Neuronal stem cell (in vitro differentiated cells): ENCODE measurements around the gene NUP188.

Experiments used
- DNase-seq: peaks from one replicate; pipeline ENCODE4 v3.0.0-alpha.2; 2013; ENCODE audit warnings: low spot score
- H2AFZ ChIP-seq: one replicate; pipeline ENCODE4 v1.6.1; 2013; ENCODE audit warnings: mild to moderate bottlenecking, low read length, inconsistent platforms
- H2AK5ac ChIP-seq: 2 replicates; pipeline ENCODE4 v1.6.1; 2013; ENCODE audit warnings: low read depth, mild to moderate bottlenecking, inconsistent platforms, low read length, moderate library complexity, mixed read lengths
- H2BK120ac ChIP-seq: 2 replicates; pipeline ENCODE4 v1.6.1; 2013; ENCODE audit warnings: low read depth, mild to moderate bottlenecking, inconsistent platforms, low read length, moderate library complexity, mixed read lengths
- H2BK12ac ChIP-seq: one replicate; pipeline ENCODE4 v1.6.1; 2013; ENCODE audit warnings: low read length, inconsistent platforms
- H2BK15ac ChIP-seq: 2 replicates; pipeline ENCODE4 v1.6.1; 2013; ENCODE audit warnings: mild to moderate bottlenecking, low read length, inconsistent platforms, mixed read lengths
- H2BK5ac ChIP-seq: one replicate; pipeline ENCODE4 v1.6.1; 2013; ENCODE audit warnings: inconsistent platforms, mild to moderate bottlenecking, low read length, moderate library complexity
- H3K14ac ChIP-seq: one replicate; pipeline ENCODE4 v1.6.1; 2013; ENCODE audit warnings: low read length, inconsistent platforms
- H3K18ac ChIP-seq: 2 replicates; pipeline ENCODE4 v1.6.1; 2013; ENCODE audit warnings: low read length, inconsistent platforms
- H3K23ac ChIP-seq: 2 replicates; pipeline ENCODE4 v1.6.1; 2013; ENCODE audit warnings: low read depth, mild to moderate bottlenecking, mixed read lengths, low read length, inconsistent platforms; ENCODE audit not compliant: poor library complexity
- H3K27ac ChIP-seq: replicated peaks from 3 replicates; pipeline ENCODE4 v1.5.1; 2013; ENCODE audit warnings: low read length, inconsistent platforms
- H3K27me3 ChIP-seq, 3 experiments: 2 replicates each; pipeline ENCODE4 v1.6.1; 2013; ENCODE audit warnings: low read length in 3 of 3, mild to moderate bottlenecking in 2 of 3, inconsistent platforms in 1 of 3, low read depth in 1 of 3, mixed read lengths in 1 of 3, moderate library complexity in 1 of 3; ENCODE audit not compliant: control insufficient read depth in 3 of 3, insufficient read depth in 3 of 3
- H3K36me3 ChIP-seq, 2 donors: replicated peaks in 1 of 2; 2 replicates each; pipeline ENCODE4 v1.6.1; 2013; ENCODE audit warnings: low read length in 2 of 2; ENCODE audit not compliant: control insufficient read depth in 2 of 2, insufficient read depth in 2 of 2
- H3K4ac ChIP-seq: 2 replicates; pipeline ENCODE4 v1.6.1; 2013; ENCODE audit warnings: inconsistent platforms, mild to moderate bottlenecking, low read length, moderate library complexity
- H3K4me1 ChIP-seq, 2 donors: 1 replicate in 1 of 2; 2 replicates in 1 of 2; pipeline ENCODE4 v1.6.1; 2013; ENCODE audit warnings: low read length in 2 of 2, low read depth in 1 of 2; ENCODE audit not compliant: control insufficient read depth in 2 of 2, insufficient read depth in 1 of 2
- H3K4me2 ChIP-seq: one replicate; pipeline ENCODE4 v1.6.1; 2013; ENCODE audit warnings: mild to moderate bottlenecking, low read length, inconsistent platforms; ENCODE audit not compliant: insufficient read depth, poor library complexity, severe bottlenecking
- H3K4me3 ChIP-seq, 2 donors: 2 replicates each; pipeline ENCODE4 v1.5.1; 2013; ENCODE audit warnings: low read length in 2 of 2, mild to moderate bottlenecking in 2 of 2, inconsistent platforms in 1 of 2, moderate library complexity in 1 of 2
- H3K79me1 ChIP-seq: one replicate; pipeline ENCODE4 v1.6.1; 2013; ENCODE audit warnings: low read depth, mild to moderate bottlenecking, inconsistent platforms, low read length, moderate library complexity
- H3K9ac ChIP-seq: one replicate; pipeline ENCODE4 v1.6.1; 2013; ENCODE audit warnings: mild to moderate bottlenecking, low read depth, low read length, inconsistent platforms; ENCODE audit not compliant: poor library complexity
- H3K9me3 ChIP-seq, 2 donors: replicated peaks in 1 of 2; 2 replicates each; pipeline versions ENCODE3 to v1.6.1; 2013; ENCODE audit warnings: low read length in 2 of 2, mild to moderate bottlenecking in 2 of 2, inconsistent platforms in 1 of 2, low read depth in 1 of 2, mixed read lengths in 1 of 2, moderate library complexity in 1 of 2; ENCODE audit not compliant: control insufficient read depth in 2 of 2, insufficient read depth in 1 of 2
- H4K8ac ChIP-seq: one replicate; pipeline ENCODE4 v1.6.1; 2013; ENCODE audit warnings: low read depth, mild to moderate bottlenecking, inconsistent platforms, low read length, moderate library complexity
- H4K91ac ChIP-seq: one replicate; pipeline ENCODE4 v1.6.1; 2013; ENCODE audit warnings: low read length, low read depth, mild to moderate bottlenecking, inconsistent platforms; ENCODE audit not compliant: poor library complexity
- WGBS, 2 donors: extraction: QIAGEN DNeasy Blood & Tissue Kit; methylation state at CpG; one replicate each; pipeline ENCODE4 v1.1.7; 2013; ENCODE audit warnings: missing lambda C conversion rate in 2 of 2, mixed read lengths in 1 of 2; ENCODE audit not compliant: insufficient read length in 2 of 2, insufficient replicate concordance in 1 of 2; ENCODE audit errors: extremely low coverage in 2 of 2; 5-methylcytosine and 5-hydroxymethylcytosine counted together

Gene NUP188

GRCh38 chr9:128969491-128969890, 22.0 kb downstream of the NUP188 start:
- Histone ChIP-seq H2AFZ (no peak overlapping the region), H3K4ac (no peak overlapping the region), H3K27me3 (no peaks in the 10 kb centered on the region), H2BK15ac (no peak overlapping the region), H3K4me3 (no peak overlapping the region), H4K91ac (no peak overlapping the region), H4K8ac (no peak overlapping the region), H3K9ac (no peak overlapping the region), H3K18ac (no peak overlapping the region), H2BK12ac (no peak overlapping the region), H3K27ac (no peak overlapping the region), H3K14ac (no peak overlapping the region), H3K4me1 (no peaks in the 10 kb centered on the region), H2BK120ac (no peak overlapping the region), H2AK5ac (no peak overlapping the region), H2BK5ac (no peak overlapping the region), H3K36me3 (peaks cover 26 to 93% of the 10 kb centered on the region in 2 donors), H3K23ac (no peak overlapping the region), H3K9me3 (no peaks in the 10 kb centered on the region), H3K4me2 (no peak overlapping the region), H3K79me1 (no peaks in the 10 kb centered on the region)
- DNase-seq: no peak
- no CpG with 5 or more reads among the region's 5 CpGs for WGBS, 2 donors

GRCh38 chr9:128972956-128973355, 25.5 kb downstream of the NUP188 start:
- Histone ChIP-seq H3K9me3 (no peaks in the 10 kb centered on the region), H2BK120ac (no peak overlapping the region), H3K4me1 (no peaks in the 10 kb centered on the region), H3K27me3 (no peaks in the 10 kb centered on the region), H2AFZ (no peak overlapping the region), H3K27ac (no peak overlapping the region), H3K4me3 (no peak overlapping the region), H3K18ac (no peak overlapping the region), H2BK15ac (no peak overlapping the region), H2BK5ac (no peak overlapping the region), H3K79me1 (no peaks in the 10 kb centered on the region), H2AK5ac (no peak overlapping the region), H3K4ac (no peak overlapping the region), H3K4me2 (no peak overlapping the region), H3K14ac (no peak overlapping the region), H4K8ac (no peak overlapping the region), H2BK12ac (no peak overlapping the region), H3K9ac (no peak overlapping the region), H3K36me3 (peaks cover 32 to 95% of the 10 kb centered on the region in 2 donors), H4K91ac (no peak overlapping the region), H3K23ac (no peak overlapping the region)
- no CpG with 5 or more reads among the region's 4 CpGs for WGBS, 2 donors
- DNase-seq: no peak

GRCh38 chr9:128979111-128979510, 31.6 kb downstream of the NUP188 start:
- H2AFZ ChIP-seq: no peak overlapping the region
- H2BK5ac ChIP-seq: no peak overlapping the region
- H2BK12ac ChIP-seq: no peak overlapping the region
- H2AK5ac ChIP-seq: no peak overlapping the region
- H2BK15ac ChIP-seq: no peak overlapping the region
- H3K27me3 ChIP-seq: no peaks in the 10 kb centered on the region
- H3K27ac ChIP-seq: no peak overlapping the region
- no peaks in the 10 kb centered on the region for H3K79me1 ChIP-seq
- no peak overlapping the region for H3K14ac ChIP-seq
- H3K9me3 ChIP-seq: peaks cover 0 to 1% of the 10 kb centered on the region in 2 donors
- no peak overlapping the region for H3K9ac ChIP-seq
- no peak overlapping the region for H4K91ac ChIP-seq
- no peak overlapping the region for H4K8ac ChIP-seq
- H3K18ac ChIP-seq: no peak overlapping the region
- no peak overlapping the region for H3K4ac ChIP-seq
- no peak overlapping the region for H3K4me2 ChIP-seq
- no peak overlapping the region for H2BK120ac ChIP-seq
- no peak overlapping the region for H3K23ac ChIP-seq
- H3K4me3 ChIP-seq: no peak overlapping the region
- H3K36me3 ChIP-seq: peaks cover 40 to 94% of the 10 kb centered on the region in 2 donors
- no CpG with 5 or more reads among the region's 3 CpGs for whole genome bisulfite sequencing, 2 donors
- H3K4me1 ChIP-seq: no peaks in the 10 kb centered on the region
- no peak for DNase-seq

GRCh38 chr9:128983536-128983935, 36.0 kb downstream of the NUP188 start:
- WGBS, 2 donors: no CpG with 5 or more reads among the region's 8 CpGs

More at GRCh38 chr9:128983536-128983935, 36.0 kb downstream of the NUP188 start:
- Histone ChIP-seq H4K8ac (no peak overlapping the region), H2BK120ac (no peak overlapping the region), H3K4me1 (no peaks in the 10 kb centered on the region), H2BK5ac (no peak overlapping the region), H3K23ac (no peak overlapping the region), H3K14ac (no peak overlapping the region), H3K4me2 (no peak overlapping the region), H3K9me3 (peaks cover 0 to 1% of the 10 kb centered on the region in 2 donors), H2BK15ac (no peak overlapping the region), H2AK5ac (no peak overlapping the region), H3K9ac (no peak overlapping the region), H3K4ac (no peak overlapping the region), H3K79me1 (no peaks in the 10 kb centered on the region), H2BK12ac (no peak overlapping the region), H3K4me3 (no peak overlapping the region), H3K18ac (no peak overlapping the region), H3K36me3 (peaks cover 47 to 98% of the 10 kb centered on the region in 2 donors), H4K91ac (no peak overlapping the region), H3K27me3 (no peaks in the 10 kb centered on the region), H2AFZ (no peak overlapping the region), H3K27ac (no peak overlapping the region)
- no peak for DNase-seq
